Activated effector memory CD4-positive, alpha-beta T cell treated with anti-CD3 and anti-CD28 coated beads, Interleukin-2, amount 50 U/mL, for 16 hours (primary cell): Measurements from ENCODE around the gene SLC43A1.
A peak's percentile ranks its signal among the peaks of the same experiment; 100 is the strongest.

ENCODE experiments used
- DNase-seq: peaks from one replicate; pipeline ENCODE4 v3.0.0-alpha.2; 2020

Gene SLC43A1

DNA sequence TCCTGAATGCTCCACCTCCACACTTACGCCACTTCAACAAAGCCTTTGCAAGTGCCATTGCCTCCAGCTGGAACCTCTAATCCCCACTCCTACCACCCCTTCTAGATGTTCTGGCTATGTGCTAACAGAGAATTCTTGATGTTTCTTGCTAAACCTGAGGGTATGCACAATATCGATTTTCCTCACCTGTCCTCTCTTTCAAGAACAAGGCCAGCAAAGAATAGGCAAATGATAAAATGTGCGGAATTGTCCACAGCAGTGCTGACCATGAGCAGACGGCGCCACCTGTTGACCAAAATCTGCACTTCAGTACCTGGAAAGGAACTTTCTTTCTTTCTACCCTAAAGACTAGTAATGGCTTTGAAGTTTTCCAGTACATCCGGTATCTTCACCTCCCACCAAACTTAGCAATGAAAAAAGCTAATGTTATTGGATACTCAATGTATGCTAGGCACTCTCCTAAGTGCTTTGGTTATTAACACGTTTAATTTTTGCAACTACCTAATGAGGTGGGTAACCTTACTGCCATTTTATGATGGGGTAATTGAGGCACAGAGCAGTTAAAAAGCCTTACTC is 11.6 kb upstream of the SLC43A1 start:
- DNase-seq: peak; percentile 89

DNA sequence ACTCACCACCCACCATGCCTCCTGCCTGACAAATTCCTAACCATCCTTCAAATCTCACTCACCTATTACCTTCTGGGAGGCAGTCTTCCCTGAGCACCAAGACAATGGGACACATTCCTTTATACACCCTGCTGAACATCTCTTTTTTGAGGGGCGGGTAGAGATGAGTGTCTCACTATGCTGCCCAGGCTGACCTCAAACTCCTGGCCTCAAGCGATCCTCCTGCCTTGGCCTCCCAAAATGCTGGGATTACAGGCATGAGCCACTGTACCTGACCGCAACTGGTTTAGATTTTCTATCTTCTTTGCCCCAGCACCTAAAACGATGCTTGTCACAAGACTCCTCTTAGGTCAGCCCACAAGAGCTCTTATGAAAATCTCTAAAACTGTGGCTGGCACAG is 7.9 kb upstream of the SLC43A1 start:
- no peak for DNase-seq

DNA sequence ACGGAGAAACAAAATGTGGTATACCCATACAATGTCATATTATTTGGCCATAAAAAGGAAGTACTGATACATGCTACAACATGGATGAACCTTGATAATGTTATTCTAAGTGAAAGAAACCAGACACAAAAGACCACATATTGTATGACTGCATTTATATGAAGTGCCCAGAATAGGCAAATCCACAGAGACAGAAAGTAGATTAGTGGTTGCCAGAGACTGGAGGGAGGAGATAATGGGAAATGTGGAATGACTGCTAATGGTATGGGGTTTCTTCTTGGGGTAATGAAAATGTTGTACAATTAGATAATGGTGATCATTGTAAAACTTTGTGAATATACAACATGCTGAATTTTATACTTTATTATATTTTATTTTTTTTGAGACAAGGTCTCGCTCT is 5.6 kb upstream of the SLC43A1 start:
- DNase-seq: no peak

DNA sequence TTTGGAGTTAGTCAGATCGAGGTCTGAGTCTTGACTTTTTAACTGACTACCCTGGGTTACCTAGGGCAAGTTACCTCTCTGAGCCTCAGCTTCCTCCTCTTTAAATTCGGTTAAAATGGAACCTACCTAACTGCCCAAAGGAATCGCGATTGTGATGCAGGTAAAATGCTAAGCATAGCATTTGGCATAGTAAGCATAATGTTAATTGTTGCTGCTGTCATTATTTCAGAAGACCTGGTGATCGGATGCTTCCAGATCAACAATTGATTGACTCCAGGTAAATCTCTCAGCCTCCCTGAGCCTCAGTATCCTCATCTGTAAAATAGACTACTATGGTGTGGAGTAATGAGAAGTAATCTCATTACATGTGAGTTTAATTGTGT is 550 bp upstream of the SLC43A1 start:
- DNase-seq: no peak

DNA sequence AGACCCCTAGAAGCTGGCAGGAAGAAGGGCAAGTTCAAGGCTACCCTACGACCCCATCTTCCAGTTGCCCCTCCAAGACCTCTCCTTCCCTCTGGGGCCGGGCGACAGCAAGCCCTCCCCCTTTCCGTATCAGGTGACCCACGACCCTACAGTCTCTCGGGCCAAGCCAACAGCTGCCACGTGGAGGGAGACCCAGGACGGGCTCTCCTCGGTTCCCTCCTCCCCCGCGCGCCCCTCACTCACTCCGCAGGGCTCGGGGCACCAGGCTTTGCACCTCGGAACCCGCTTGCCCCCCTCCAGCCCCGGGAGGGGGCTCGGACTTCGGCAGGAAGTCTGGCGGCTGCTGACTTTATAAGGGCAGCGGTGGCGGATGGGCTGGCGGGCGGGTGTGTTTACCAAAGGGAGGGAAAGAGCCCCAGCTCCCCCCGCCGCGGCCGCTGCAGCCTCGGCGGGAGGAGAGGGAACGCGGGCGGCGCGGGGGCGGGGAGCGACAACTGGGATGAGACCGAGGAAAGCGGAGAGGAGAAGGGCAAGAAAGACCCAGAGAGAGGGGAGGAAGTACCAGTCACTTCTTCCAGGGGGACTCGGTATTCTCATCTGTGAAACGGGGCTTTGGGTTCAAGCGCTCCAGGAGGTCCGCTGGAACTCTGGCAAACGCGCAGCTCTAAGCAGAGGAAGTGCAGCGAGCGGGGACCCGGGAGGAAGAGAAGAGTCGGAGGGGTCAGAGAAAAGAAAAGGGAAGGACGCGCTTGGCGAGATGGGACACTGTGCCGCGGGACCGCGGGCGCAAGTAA is 767 bp downstream of the SLC43A1 start:
- peak; percentile 80 for DNase-seq

DNA sequence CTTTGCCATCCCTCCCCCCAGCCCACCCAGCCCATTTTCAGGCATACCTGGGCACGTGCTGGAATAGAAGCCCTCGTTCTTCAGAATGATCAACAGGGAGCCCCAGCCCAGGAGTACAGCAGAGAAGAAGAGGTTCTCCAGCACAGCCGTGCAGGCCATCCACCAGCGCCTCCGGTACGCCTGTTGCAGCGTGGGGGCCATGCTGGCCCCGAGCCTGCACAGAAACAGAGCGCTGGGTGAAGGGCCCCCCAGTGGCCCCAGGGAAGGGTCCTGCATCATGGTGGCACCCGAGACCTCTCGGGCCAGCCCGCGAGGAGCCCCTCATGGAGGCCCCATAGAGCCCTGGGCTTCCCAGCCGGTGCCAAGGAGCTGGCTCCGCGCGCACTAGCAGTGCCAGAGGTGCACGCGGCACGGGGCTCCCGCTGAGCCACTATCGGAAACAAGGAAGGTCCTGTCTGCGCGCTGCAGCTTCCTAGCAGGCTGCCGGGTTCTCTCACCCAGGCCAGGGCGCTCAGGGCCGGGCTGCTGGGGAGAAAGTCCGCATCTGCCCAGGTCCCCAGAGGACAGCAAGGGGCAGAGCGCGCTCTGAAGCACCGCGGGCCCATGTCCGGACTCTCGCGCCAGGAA is 1.5 kb downstream of the SLC43A1 start:
- peak; percentile 70 for DNase-seq

DNA sequence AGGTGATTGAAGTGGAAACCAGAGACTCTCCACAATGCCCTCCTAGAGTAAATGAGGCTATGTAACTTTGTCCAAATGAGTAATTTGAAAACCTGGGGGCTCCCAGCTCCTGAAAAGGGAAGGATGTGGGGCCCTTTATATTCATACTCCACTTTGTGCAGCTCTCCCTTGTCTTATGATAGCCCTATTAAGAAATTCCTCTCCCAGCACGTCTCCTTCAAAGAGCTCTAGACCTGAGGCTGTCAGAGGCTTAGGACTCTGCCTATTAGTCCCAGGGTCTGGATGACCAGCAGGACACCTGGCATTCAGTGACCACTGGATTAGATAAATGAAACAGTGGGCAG is 2.1 kb downstream of the SLC43A1 start:
- no peak for DNase-seq

DNA sequence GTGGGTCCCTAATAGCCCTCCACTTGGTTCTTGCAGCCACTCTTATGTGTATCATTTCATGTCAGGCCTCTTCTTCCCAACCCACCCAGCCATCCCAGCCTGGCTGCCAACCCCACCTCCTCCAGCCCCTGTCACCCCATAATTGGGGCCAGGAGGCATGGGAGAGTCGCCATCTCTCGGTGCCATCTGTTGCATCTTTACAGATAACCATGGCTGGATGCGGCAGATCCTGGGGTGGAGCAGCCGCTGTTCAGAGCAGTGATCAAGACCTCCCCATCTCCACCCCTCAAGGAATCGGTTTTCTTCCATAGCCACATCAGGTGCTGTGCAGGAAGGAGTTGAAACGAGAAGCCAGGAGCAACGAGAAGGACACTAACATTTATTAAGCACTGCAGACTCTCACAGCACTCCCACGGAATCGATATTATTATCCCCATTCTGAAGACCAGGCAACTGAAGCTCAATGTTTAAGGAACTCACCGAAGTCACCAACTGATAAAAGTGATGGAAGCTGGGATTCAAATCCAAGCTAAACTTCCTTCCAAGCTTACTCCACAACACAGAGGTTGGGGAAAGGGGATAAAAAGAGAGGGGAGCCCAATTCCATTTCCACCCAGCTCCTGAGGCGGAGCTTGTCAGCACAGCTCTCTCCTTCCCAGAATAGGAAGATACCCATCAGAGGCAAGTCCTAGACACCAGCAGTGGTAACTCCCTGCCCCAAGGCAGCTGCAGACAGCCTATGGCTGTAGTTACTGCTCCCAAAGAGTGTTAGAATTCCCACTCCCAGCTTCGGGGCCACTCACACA is 2.7 kb downstream of the SLC43A1 start:
- DNase-seq: no peak

DNA sequence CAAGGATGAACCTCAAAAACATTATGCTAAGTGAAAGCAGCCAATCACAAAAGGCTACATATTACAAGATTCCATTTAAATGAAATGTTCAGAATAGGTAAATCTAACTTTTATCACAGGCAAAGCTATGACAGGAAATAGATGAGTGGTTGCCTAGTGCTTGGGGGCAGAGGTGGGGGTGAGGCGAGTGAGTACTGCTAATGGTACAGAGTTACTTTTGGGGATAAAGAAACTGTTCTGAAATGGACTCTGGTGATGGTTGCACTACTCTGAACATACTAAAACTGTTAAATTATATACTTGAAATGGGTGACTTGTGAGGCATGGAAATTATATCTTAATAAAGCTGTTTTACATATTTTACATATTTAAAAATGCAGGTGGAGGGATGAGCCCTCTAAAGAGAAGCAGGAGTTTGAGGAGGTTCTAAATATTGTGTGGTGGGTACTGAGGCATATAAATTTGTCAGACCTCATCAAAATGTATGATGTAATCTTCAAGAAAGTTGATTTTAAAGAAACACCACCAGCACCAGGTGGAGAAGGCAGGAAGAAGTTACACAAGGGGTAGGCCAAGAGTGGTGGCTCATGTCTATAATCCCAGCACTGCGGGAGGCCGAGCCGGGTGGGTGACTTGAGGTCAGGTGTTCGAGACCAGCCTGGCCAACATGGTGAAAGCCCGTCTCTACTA is 3.6 kb downstream of the SLC43A1 start:
- no peak for DNase-seq

DNA sequence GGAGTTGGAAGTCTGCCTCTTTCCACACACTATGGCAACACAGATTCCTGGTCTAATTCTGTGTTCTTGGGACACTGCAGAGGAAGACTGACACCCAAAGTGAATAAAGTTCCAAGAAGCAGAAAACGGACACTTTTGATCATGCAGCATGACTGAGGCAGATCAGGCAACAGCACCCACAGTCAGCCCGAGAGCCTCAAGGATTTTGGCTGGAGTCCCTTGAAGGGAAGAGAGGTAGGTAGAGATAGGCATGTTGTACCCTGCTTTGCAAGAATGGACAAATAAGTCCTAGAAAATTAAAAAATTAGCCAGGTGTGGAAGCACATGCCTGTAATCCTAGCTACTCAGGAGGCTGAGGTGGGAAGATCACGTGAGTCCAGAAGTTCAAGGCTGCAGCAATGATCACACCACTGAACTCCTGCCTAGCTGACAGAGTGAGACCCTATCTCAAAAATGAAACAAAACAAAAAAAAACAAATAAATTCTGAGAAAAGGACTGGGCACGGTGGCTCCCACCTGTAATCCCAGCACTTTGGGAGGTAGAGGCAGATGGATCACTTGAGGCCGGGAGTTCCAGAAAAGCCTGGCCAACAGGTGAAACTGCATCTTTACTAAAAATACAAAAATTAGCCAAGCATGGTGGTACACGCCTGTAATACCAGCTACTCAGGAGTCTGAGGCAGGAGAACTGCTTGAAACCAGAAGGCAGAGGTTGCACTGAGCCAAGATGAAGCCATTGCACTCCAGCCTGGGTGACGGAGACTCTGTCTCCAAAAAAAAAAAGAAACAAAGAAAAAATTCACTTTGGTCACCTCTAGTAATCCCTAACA is 6.9 kb downstream of the SLC43A1 start:
- DNase-seq: no peak

DNA sequence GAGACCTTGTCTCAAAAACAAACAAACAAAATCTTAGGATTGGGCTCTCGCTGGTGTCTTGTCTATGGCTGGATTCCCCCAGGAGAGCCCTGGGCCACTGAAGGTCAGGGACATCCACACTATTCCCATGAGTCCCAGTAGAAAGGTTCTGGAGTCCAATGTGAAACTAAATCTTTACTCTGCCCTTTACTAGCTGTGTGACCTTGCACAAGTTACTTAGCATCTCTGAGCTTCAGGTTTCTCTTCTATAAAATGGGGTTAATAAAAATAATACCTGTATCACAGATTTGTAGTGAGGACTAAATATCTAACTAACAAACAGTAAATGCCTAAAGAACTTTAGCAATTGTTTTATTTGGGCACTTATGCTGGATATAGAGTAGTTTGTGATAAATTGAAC is 9.0 kb downstream of the SLC43A1 start:
- no peak for DNase-seq

DNA sequence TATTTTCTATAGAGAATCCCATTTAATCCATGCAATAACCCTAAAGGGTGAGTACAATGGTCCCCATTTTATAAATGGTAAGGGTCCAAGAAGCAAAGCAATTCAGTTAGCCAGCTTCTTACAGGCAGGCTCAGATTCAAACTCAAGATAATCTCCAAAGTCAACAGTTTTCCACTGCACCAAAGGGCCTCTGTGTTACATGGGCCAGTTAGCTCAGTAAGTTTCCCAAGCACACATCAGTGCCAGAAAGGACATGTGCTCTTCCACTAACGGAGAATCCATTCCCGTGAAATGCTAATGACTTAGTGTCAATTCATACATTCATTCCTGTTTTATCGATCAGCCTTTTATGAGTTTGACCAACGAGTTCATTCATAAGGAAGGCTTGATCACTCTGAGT is 11.0 kb downstream of the SLC43A1 start:
- DNase-seq: no peak

DNA sequence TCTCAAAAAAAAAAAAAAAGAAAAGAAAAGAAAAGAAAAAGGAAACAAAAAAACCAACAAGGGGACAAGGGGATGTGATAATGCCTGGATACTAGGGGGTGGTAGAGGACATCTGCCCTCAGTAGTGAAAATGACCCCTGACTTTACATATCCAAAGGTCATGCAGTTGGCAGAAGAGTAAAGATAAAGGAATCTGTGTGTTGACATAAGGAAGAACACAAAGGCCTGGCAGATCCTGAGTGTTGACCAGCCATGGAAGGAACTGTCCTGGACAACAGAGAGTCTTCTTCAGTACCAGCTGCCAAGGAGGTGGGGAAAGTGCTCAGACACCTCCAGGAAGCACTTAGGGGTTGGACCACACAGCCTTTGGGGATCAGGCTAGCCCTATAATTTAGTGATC is 12.6 kb downstream of the SLC43A1 start:
- DNase-seq: no peak

DNA sequence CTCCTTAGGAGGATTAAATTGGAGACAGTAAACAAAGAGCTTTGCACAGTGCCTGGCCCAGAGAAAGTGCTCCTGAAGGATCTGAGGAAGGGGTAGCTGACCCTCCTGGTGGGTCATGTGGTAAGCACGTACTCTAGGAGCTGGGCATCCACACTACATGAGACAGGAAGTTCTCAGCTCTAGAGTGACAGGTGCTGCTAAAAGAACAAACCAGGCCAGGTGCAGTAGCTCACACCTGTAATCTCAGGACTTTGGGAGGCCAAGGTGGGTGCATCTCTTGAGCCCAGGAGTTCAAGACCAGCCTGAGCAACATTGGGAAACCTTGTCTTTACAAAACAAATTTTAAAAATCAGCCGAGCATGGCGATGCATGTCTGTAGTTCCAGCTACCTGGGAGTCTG is 13.1 kb downstream of the SLC43A1 start:
- DNase-seq: no peak

DNA sequence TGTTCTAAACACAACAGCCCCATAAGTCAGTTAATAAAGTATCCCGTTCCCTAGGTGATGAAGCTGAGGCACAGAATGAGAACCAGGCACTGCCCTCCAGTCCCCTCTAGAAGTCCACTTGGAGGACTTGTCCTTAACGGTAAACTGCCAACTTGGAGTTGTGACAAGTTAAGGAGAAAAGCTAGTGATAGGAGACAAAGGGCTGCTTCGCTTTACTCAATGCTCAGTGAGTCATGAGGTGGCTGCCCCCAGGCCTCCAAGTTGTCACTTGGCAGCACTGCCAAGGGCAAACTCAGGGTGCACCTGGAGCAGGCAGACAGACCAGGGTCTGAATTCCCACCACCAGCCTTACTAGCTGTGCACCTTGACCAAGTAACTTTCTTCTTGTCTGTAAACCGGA is 13.5 kb downstream of the SLC43A1 start:
- DNase-seq: no peak

DNA sequence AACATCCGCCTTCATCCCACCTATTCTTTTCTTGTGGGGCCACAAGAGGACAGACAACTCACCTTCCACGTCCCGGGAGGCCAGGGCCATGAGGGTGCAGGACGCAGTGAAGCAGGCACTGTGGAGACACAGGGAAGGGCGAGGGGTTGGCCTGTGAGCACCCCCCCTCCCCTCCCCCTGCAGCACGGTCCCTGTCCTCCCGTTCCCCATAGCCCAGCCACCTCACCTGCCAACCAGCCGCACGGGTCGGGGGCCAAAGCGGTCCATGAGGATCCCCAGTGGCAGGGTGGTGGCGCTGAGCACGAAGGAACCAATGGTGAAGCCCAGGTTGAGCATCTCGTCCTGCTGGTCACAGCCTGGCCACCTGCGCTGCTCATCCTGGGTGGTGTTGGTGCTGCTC is 14.6 kb downstream of the SLC43A1 start:
- DNase-seq: no peak

DNA sequence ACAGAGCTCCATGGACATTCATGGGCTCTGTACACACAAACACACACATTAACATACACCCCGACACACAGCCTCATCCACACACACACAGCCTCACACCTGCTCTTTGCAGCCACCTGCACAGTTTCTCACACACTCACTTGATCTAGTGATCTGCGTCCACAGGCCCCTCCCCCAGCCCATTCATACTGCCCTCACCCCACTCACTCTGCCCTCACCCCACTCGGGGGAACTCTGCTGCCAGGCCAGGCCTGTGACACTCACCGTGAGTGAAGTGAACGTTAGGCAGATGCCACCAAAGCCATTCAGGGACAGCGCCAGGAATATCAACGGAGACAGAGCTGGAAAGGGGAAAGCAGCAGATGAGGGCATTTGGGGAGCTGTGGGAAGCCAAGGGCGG is 15.0 kb downstream of the SLC43A1 start:
- no peak for DNase-seq

DNA sequence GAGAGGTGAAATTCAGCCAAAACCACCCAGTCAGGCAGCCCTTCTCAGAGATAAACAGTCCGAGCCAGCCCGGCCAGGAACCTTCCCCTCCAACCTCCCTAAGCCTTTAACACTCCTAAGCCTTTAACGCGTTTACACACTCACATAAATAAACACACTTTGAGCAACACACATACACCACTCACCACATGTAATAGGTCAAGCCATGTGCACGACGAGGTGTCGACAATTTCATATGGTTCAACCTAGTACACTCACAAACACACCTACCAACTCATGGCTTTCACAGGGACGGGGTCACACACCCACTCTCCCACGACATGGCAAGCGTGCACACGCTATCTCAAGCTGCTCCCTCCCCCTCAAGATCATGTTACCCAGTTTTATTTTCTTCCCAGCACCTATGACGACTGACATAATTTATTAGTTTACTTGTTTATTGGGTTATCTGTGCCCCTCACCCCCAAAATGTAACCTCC is 15.5 kb downstream of the SLC43A1 start:
- no peak for DNase-seq

DNA sequence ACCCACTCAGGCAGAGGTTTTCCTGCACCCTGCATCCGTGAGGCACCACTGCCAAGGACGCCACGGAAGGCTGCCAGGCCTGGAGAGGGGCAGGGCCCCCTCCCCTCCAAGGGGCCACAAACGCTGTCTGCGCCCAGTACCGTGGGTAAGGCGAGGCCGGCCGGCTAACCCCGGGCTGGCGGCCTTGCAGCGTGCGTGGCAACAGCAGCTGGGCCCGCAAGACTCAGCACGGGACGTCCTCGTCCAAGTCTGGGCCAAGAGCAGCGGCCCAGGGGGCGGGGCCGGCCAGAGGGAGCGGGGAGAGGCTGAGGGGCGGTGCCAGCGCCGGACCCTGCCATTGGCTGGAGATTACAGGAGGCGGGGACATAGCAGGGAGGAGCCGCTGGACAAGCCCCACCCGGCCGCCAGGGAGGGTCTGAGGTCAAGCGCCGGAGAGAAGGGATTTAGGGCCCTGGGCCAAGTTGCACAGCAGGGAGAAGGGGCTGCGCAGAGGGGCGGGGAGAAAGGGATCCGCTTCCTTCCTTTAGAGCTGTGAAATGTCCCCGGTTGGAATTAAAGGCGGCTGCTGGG is 16.0 kb downstream of the SLC43A1 start:
- no peak for DNase-seq

DNA sequence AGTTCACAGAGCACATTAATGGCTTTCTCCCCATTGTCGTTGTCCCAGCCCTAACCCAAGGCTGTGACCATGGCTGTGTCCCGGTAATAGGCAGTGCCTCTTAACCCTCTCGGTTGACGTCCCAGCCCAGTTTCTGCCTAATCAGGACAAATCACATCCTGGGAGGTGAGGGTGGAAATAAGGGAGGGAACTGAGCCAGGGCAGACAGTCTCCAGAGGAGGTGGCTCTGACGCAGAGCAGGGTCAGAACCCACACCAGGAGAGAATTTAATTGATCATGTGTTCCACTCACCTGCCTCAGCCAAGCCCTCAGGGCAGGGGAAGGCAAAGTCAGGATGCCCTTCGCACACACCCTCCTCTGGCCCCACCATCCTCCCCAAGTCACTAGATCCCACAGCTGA is 17.0 kb downstream of the SLC43A1 start:
- DNase-seq: no peak
